Heart right ventricle (tissue), 16 donors: ENCODE measurements around the gene C11orf68. TPM values are rescaled to one million over a fixed set of nuclear protein-coding genes. Genes with fewer than 3 reads are reported as not detected.

Experiments used
- ATAC-seq, 8 donors: fragments of 200-7000 bp; cut with Tn5 transposase; one replicate each; pipeline ENCODE4 v1.9.1; 2020; ENCODE audit warnings: mild to moderate bottlenecking in 8 of 8, moderate library complexity in 8 of 8, moderate number of reproducible peaks in 1 of 8
- DNase-seq, 2 donors: peaks; one replicate each; pipeline ENCODE4 v3.0.0-alpha.2; 2020
- H3K27ac ChIP-seq, 10 donors: fragments of 200-600 bp; sonication (generic) in 2 of 10; one replicate each; pipeline versions ENCODE4 v1.5.0 to v1.8.0; 2020 to 2022; ENCODE audit warnings: mild to moderate bottlenecking in 3 of 10
- H3K27me3 ChIP-seq, 7 donors: fragments of 200-600 bp; one replicate each; pipeline ENCODE4 v1.8.0; 2021 to 2022; ENCODE audit warnings: mild to moderate bottlenecking in 2 of 7
- H3K36me3 ChIP-seq, 9 donors: fragments of 200-600 bp; sonication (generic) in 1 of 9; one replicate each; pipeline versions ENCODE4 v1.5.0 to v1.8.0; 2020 to 2022; ENCODE audit warnings: mild to moderate bottlenecking in 2 of 9
- H3K4me1 ChIP-seq, 9 donors: fragments of 200-600 bp; sonication (generic) in 1 of 9; one replicate each; pipeline versions ENCODE4 v1.5.0 to v1.8.0; 2020 to 2022; ENCODE audit warnings: mild to moderate bottlenecking in 4 of 9
- H3K4me3 ChIP-seq, 10 donors: fragments of 200-600 bp; sonication (generic) in 2 of 10; one replicate each; pipeline versions ENCODE4 v1.5.0 to v1.8.0; 2020 to 2022; ENCODE audit warnings: mild to moderate bottlenecking in 7 of 10, moderate library complexity in 2 of 10
- H3K9me3 ChIP-seq, 11 donors: fragments of 200-600 bp in 10 of 11; sonication (generic) in 2 of 11; one replicate each; pipeline versions ENCODE4 v1.5.0 to v1.8.0; 2013 to 2022; ENCODE audit warnings: mild to moderate bottlenecking in 2 of 11, control low read depth in 1 of 11, moderate library complexity in 1 of 11
- CTCF ChIP-seq, 9 donors: fragments of 200-600 bp; sonication (generic) in 2 of 9; IDR thresholded peaks; one replicate each; pipeline versions ENCODE4 v1.5.0 to v1.8.0; 2021 to 2022; ENCODE audit warnings: antibody characterized with exemption in 9 of 9, mild to moderate bottlenecking in 5 of 9, moderate library complexity in 1 of 9
- WGBS, 2 donors: extraction: QIAGEN DNeasy Blood & Tissue Kit; methylation state at CpG; one replicate each; pipeline ENCODE4 v1.1.7; 2013; ENCODE audit warnings: inconsistent platforms in 1 of 2; 5-methylcytosine and 5-hydroxymethylcytosine counted together
- intact Hi-C, 10 donors: fragments of 100-400 bp; cut with DNase I; formaldehyde crosslinking; loops; one replicate each; pipeline versions ENCODE4 v1.11.1 to v1.14.2; 2022
- polyA plus RNA-seq, 2 donors: library from polyadenylated mRNA; stranded (reverse); fragments of 200-250 nt; gene quantifications; one replicate each; pipeline ENCODE4 v1.2.3, GENCODE V29; 2013
- total RNA-seq, 10 donors: library from RNA; stranded (reverse); fragmentation: NEBNext Ultra II Directional in 3 of 10; extraction: Animal tissue kit (Norgen Biotek cat#: 25700) in 3 of 10; gene quantifications; one replicate each; pipeline versions ENCODE4 v1.2.1 to v1.2.4, GENCODE V29; 2021 to 2023
- donor health status: Arrhythmogenic right ventricular cardiomyopathy.
- donor health status: ischemic (EF 13 %, LVEDD 7.1; RV severe dilation, severe dysfunction).
- donor health status: healthy with polysubstance abuse.
- donor health status: DM: no; HTN: yes; CAD: no.
- donor health status: DM: no; HTN: no; CAD: no.
- donor health status: ischemic (EF 25% LVEDD 6.9; RV normal size, moderate dysfunction).
- donor health status: ischemic (EF 25% LVEDD 5.7; RV mildly dilated, moderate dysfunction).
- donor health status: healthy.
- donor health status: DM: yes; HTN: yes; CAD: no.
- donor health status: Ischemic cardiomyopathy.
- donor health status: ischemic (EF 35%, LVEDD 5.7; RV mildly dilated, moderate dysfunction).
- donor health status: nonischemic (EF 11% LVEDD 7.7; RV severe dilation, severe dysfunction).
- donor health status: DM: yes; HTN: yes; CAD: no.
- donor health status: PGD.
- donor health status: ischemic (EF 29% LVEDD 5.4; RV normal size, mild dysfunction).
- donor health status: nonischemic (EF 23%, LVEDD 6.1; RV moderate dilation, normal function).

C11orf68 gene
- total and polyA plus RNA-seq, 12 donors, result 35.7 to 49.2 (median 40.9) TPM

DNA sequence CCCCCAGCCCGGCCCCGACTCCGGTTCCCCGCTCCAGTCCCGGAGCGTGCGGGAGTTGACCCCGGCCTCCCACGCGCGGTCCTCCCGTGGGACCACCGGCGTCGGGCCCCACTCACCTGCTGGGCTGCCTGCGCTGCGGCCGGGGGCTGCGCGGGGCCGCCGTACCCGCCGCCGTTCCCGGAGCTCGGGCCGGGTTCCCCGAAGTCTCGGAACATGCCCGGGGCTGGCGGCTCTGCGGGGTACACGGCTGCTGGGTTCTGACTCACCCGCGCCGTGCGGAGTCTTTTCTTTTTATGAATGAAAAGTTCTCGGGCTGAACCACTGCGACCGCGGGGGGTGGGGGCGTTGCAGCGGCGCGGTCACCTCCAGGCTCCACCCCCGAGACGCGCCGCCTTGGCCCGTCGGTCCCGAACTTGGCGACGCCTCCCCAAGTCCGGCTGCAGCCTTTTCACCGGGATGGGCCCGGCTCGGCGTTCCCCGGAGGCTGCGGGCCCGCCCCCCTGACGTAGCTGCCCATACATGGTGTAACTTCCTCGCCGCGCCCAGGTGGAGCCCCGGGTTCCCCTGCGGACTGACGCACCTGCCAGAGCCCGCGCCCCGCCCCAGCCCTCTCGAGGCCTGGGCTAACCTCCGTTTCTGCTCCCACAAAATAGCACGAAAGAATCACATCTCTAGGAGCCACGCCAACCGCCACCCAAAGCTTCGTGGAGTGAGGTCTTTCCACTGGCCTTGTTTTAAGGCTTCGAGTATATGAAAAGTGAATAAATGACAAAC lies 18.6 kb downstream of the C11orf68 start, which contains the start of gene FOSL1:
Gene FOSL1, minus strand, starts transcription at position 264 of the 774 bp plus-strand sequence. Its CDS starts 49 bp downstream, at position 215.
- ATAC-seq (peak; percentile 88 to 95 (median 91)), DNase-seq (peak; percentile 86 to 88)
- Histone ChIP-seq H3K27ac (peak within 1 kb of the TSS in 7 of 10 donors; percentile 10 to 93 (median 61)), H3K4me1 (peaks cover 6 to 25% (median 17%) of the 10 kb centered on the region in 9 donors), H3K9me3 (no peaks in the 10 kb centered on the region), H3K27me3 (peaks cover 0 to 9% (median 4%) of the 10 kb centered on the region in 7 donors), H3K36me3 (peaks cover 0 to 6% (median 0%) of the 10 kb centered on the region in 9 donors), H3K4me3 (peak within 1 kb of the TSS; percentile 41 to 79 (median 61))
- intact Hi-C loops, result no loop called here
- 2% methylated on average over 74 to 80 of the region's 80 CpGs for WGBS, 2 donors
- TF ChIP-seq CTCF (IDR thresholded peaks at IDR 0.05), result peak in 1 of 9 donors; percentile 9

DNA sequence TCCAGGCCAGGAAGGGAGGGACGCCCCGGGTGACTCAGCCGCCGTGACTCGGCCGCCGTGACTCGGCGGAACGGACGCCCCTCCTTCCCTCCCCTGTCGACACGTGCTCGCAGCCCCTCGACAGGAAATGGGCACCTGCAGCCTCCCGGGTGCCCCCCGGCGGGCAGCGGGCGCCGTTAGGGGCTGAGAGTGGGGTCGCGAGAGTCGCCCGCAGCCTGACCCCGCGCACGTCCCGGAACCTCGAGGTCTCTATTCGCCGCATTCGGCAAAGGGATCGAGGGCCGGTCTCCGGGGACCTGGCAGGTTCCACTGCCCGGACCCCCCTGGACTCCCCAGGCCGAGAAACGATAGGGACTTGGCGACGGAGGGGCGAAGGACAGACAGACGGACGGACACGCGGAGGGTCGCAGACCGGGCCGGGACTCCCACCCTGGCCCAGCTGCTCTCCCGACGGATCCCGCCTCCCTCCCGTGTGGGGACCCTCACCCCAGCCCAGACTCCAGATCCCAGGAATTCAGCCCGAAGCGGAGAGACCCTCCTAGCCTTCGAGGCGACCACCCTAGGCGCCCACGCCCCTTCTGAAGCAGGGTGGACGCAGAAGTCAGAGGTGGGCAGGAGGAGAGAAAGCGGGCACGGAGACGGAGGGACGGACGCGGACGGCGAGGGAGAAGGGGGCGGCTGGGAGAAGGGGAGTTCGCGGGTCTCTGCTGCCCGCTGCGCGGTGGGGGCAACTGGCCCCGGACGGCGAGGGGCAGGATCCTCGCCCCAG lies 19.3 kb downstream of the C11orf68 start:
- Histone ChIP-seq H3K9me3 (no peaks in the 10 kb centered on the region), H3K27me3 (peaks cover 0 to 9% (median 4%) of the 10 kb centered on the region in 7 donors), H3K4me3 (peak overlapping the region; percentile 41 to 79 (median 61)), H3K4me1 (peaks cover 7 to 30% (median 19%) of the 10 kb centered on the region in 9 donors), H3K36me3 (peaks cover 0 to 6% (median 0%) of the 10 kb centered on the region in 9 donors), H3K27ac (peak overlapping the region in 7 of 10 donors; percentile 10 to 93 (median 61))
- intact Hi-C loops, result no loop called here
- ATAC-seq, result peak; percentile 22 to 79 (median 64)
- DNase-seq, result peak; percentile 51 to 62
- 2% methylated on average over 65 to 78 of the region's 78 CpGs for WGBS, 2 donors
- TF ChIP-seq CTCF (IDR thresholded peaks at IDR 0.05), result no peak

- intact Hi-C loops, result no loop called here
- DNase-seq, result no peak
- TF ChIP-seq CTCF (IDR thresholded peaks at IDR 0.05), result no peak
- Histone ChIP-seq H3K27ac (peak overlapping the region in 6 of 10 donors; percentile 10 to 93 (median 62)), H3K27me3 (peaks cover 0 to 9% (median 4%) of the 10 kb centered on the region in 7 donors), H3K9me3 (no peaks in the 10 kb centered on the region), H3K36me3 (peaks cover 0 to 6% (median 0%) of the 10 kb centered on the region in 9 donors), H3K4me1 (peaks cover 7 to 38% (median 27%) of the 10 kb centered on the region in 9 donors), H3K4me3 (peak overlapping the region; percentile 41 to 79 (median 61))
- ATAC-seq, result no peak
- WGBS, 2 donors, result 29 to 33% methylated on average over 21 to 28 of the region's 28 CpGs
Measured at GRCh38 chr11:65898656-65899355, 20.1 kb downstream of the C11orf68 start.
